T-cell (primary cell): ENCODE data around the gene PRIM2. TPM values are rescaled to one million over a fixed set of nuclear protein-coding genes. Genes with fewer than 3 reads are reported as not detected.
"Not testable (repeated sequence)": the region's sequence is repeated elsewhere in the genome, so short reads cannot be mapped to it uniquely, and the experiment has no call there.

Experiments
- ATAC-seq, 4 experiments: fragments of 200-7000 bp in 3 of 4; fragments of 150-1000 bp in 1 of 4; cut with Tn5 transposase; replicated peaks in 1 of 4; 1 replicate in 3 of 4; 2 replicates in 1 of 4; pipeline ENCODE4 v1.10.0; 2021; ENCODE audit warnings: moderate library complexity in 3 of 4, mild to moderate bottlenecking in 2 of 4, moderate number of reproducible peaks in 1 of 4
- CTCF ChIA-PET, 2 donors: fragments of 300-600 bp; sonication (Branson Sonifier 250); formaldehyde crosslinking; loops; one replicate each; lab custom pipeline; 2022; ENCODE audit warnings: antibody characterized with exemption in 2 of 2; lab: Charles Lee
- POLR2A ChIA-PET, 2 donors: fragments of 300-600 bp; sonication (Branson Sonifier 250); formaldehyde crosslinking; loops; one replicate each; lab custom pipeline; 2022; ENCODE audit warnings: antibody characterized with exemption in 2 of 2; lab: Charles Lee
- DNase-seq, 35 experiments: peaks; one replicate each; pipeline versions ENCODE4 v3.0.0 to v3.0.0-alpha.2; 2013 to 2023
- H3K27ac ChIP-seq: one replicate; pipeline ENCODE4 v1.5.1; 2013; ENCODE audit warnings: low read length
- H3K27me3 ChIP-seq, 2 experiments: replicated peaks in 1 of 2; 1 replicate in 1 of 2; 2 replicates in 1 of 2; pipeline versions ENCODE4 v1.6.1 to v1.7.0; 2013; ENCODE audit warnings: low read length in 1 of 2, mixed read lengths in 1 of 2; ENCODE audit not compliant: control insufficient read depth in 2 of 2, insufficient read depth in 2 of 2; ENCODE audit errors: extremely low read depth in 1 of 2
- H3K36me3 ChIP-seq, 2 donors: 1 replicate in 1 of 2; 2 replicates in 1 of 2; pipeline versions ENCODE4 v1.6.1 to v1.7.0; 2013; ENCODE audit warnings: low read length in 1 of 2; ENCODE audit not compliant: control insufficient read depth in 2 of 2, insufficient read depth in 1 of 2; ENCODE audit errors: extremely low read depth in 1 of 2
- H3K4me1 ChIP-seq, 2 experiments: 1 replicate in 1 of 2; 2 replicates in 1 of 2; pipeline versions ENCODE4 v1.6.1 to v1.7.0; 2013; ENCODE audit warnings: low read length in 2 of 2, mixed read lengths in 1 of 2; ENCODE audit not compliant: insufficient read depth in 2 of 2, control insufficient read depth in 1 of 2; ENCODE audit errors: extremely low read depth in 1 of 2
- H3K4me3 ChIP-seq, 2 donors: 1 replicate in 1 of 2; 2 replicates in 1 of 2; pipeline versions ENCODE4 v1.5.1 to v1.7.0; 2013; ENCODE audit warnings: mild to moderate bottlenecking in 2 of 2, low read length in 1 of 2, moderate library complexity in 1 of 2; ENCODE audit not compliant: control insufficient read depth in 1 of 2; ENCODE audit errors: extremely low read depth in 1 of 2
- H3K9me3 ChIP-seq: 2 replicates; pipeline ENCODE4 v1.7.0; 2013
- H3K27ac Mint-ChIP-seq, 2 donors: one replicate each; pipeline ENCODE4 v1.8.0; 2020 to 2021; ENCODE audit warnings: mild to moderate bottlenecking in 2 of 2, mixed read lengths in 2 of 2
- H3K27me3 Mint-ChIP-seq, 2 donors: one replicate each; pipeline ENCODE4 v1.8.0; 2021 to 2022; ENCODE audit warnings: mixed read lengths in 2 of 2
- H3K36me3 Mint-ChIP-seq: one replicate; pipeline ENCODE4 v1.8.0; 2021; ENCODE audit warnings: mixed read lengths
- H3K4me1 Mint-ChIP-seq, 3 donors: one replicate each; pipeline ENCODE4 v1.8.0; 2020 to 2022; ENCODE audit warnings: mixed read lengths in 3 of 3, mild to moderate bottlenecking in 1 of 3
- H3K4me3 Mint-ChIP-seq, 3 donors: one replicate each; pipeline ENCODE4 v1.8.0; 2020 to 2022; ENCODE audit warnings: mild to moderate bottlenecking in 3 of 3, mixed read lengths in 3 of 3, moderate library complexity in 3 of 3
- H3K9me3 Mint-ChIP-seq, 3 donors: one replicate each; pipeline ENCODE4 v1.8.0; 2020 to 2022; ENCODE audit warnings: mixed read lengths in 3 of 3
- WGBS: methylation state at CpG from one replicate; pipeline ENCODE4 v1.1.5; 2013; ENCODE audit warnings: missing lambda C conversion rate; ENCODE audit not compliant: insufficient coverage; 5-methylcytosine and 5-hydroxymethylcytosine counted together
- total RNA-seq, 35 experiments: library from RNA in 6 of 35; stranded (reverse) in 6 of 35; fragments of 120-200 nt in 1 of 35; gene quantifications; one replicate each; pipeline versions ENCODE4 v1.2.1 to v1.2.4 and lab custom pipeline; 2013 to 2026

The PRIM2 gene
- total RNA-seq, 5 donors from 2014 or later (not counting 1 experiment from before 2014, with no cell fraction given), result 11.5 to 17.9 (median 12.0) TPM

- POLR2A ChIA-PET, H3K4me1 Mint-ChIP-seq, CTCF ChIA-PET: not testable (repeated sequence)
These were observed 6.0 kb upstream of the PRIM2 start for GRCh38 chr6:57311300-57312003.

GRCh38 chr6:57312004-57312345 is 5.5 kb upstream of the PRIM2 start:
- H3K27me3 ChIP-seq, result peaks cover 0 to 17% of the 10 kb centered on the region in 2 experiments
- POLR2A ChIA-PET, result no interaction called here
- no CpG with 5 or more reads among the region's 3 CpGs for WGBS
- H3K9me3 ChIP-seq, result no peaks in the 10 kb centered on the region
- Mint-ChIP-seq H3K27ac (no peak overlapping the region), H3K36me3 (no peaks in the 10 kb centered on the region), H3K27me3 (peaks cover 6 to 14% of the 10 kb centered on the region in 2 donors), H3K4me3 (no peak overlapping the region), H3K4me1 (peaks cover 0 to 5% (median 0%) of the 10 kb centered on the region in 3 donors), H3K9me3 (no peaks in the 10 kb centered on the region)
- DNase-seq (no peak), ATAC-seq (no peak)
- CTCF ChIA-PET, result interaction anchor here in 1 of 2 donors (1.0 kb wide), 1 partner anchor 407 kb away, joined by 4 read pairs; no protein-coding TSS in a partner anchor
- H3K4me3 ChIP-seq, result no peak overlapping the region
- H3K36me3 ChIP-seq, result no peaks in the 10 kb centered on the region
- peaks cover 0 to 7% of the 10 kb centered on the region in 2 experiments for H3K4me1 ChIP-seq
- no peak overlapping the region for H3K27ac ChIP-seq

More at GRCh38 chr6:57311300-57312003, 6.0 kb upstream of the PRIM2 start:
- not testable (repeated sequence) for H3K4me1 ChIP-seq, H3K9me3 ChIP-seq, H3K27ac Mint-ChIP-seq, H3K4me3 ChIP-seq, H3K36me3 Mint-ChIP-seq, DNase-seq, H3K27ac ChIP-seq, H3K9me3 Mint-ChIP-seq, ATAC-seq, H3K4me3 Mint-ChIP-seq, H3K36me3 ChIP-seq
- 95% methylated on average over 30 of the region's 44 CpGs for WGBS
- peaks cover 0 to 17% of the 10 kb centered on the region in 2 experiments for H3K27me3 ChIP-seq
- H3K27me3 Mint-ChIP-seq, result peaks cover 6 to 14% of the 10 kb centered on the region in 2 donors

GRCh38 chr6:57313009-57313408 is 4.4 kb upstream of the PRIM2 start:
- CTCF ChIA-PET, result interaction anchor here (0.7 to 4.6 kb wide), 4 partner anchors 188 to 410 kb away, joined by 3 to 108 read pairs (median 28); no protein-coding TSS in a partner anchor
- peaks cover 0 to 16% of the 10 kb centered on the region in 2 experiments for H3K27me3 ChIP-seq
- Mint-ChIP-seq H3K9me3 (no peaks in the 10 kb centered on the region), H3K36me3 (no peaks in the 10 kb centered on the region), H3K27me3 (peaks cover 0 to 9% of the 10 kb centered on the region in 2 donors), H3K4me1 (peaks cover 5 to 13% (median 7%) of the 10 kb centered on the region in 3 donors), H3K27ac (no peak overlapping the region), H3K4me3 (no peak overlapping the region)
- H3K27ac ChIP-seq, result no peak overlapping the region
- ATAC-seq (no peak), DNase-seq (no peak)
- H3K4me1 ChIP-seq, result peaks cover 3 to 11% of the 10 kb centered on the region in 2 experiments
- H3K9me3 ChIP-seq, result no peaks in the 10 kb centered on the region
- H3K4me3 ChIP-seq, result no peak overlapping the region
- H3K36me3 ChIP-seq, result no peaks in the 10 kb centered on the region
- POLR2A ChIA-PET, result no interaction called here

GRCh38 chr6:57313711-57314471 is 3.5 kb upstream of the PRIM2 start:
- Histone ChIP-seq H3K9me3 (no peaks in the 10 kb centered on the region), H3K27ac (no peak overlapping the region), H3K36me3 (no peaks in the 10 kb centered on the region), H3K4me1 (peaks cover 9 to 13% of the 10 kb centered on the region in 2 experiments), H3K4me3 (no peak overlapping the region), H3K27me3 (peaks cover 0 to 14% of the 10 kb centered on the region in 2 experiments)
- Mint-ChIP-seq H3K36me3 (peaks cover 2% of the 10 kb centered on the region), H3K4me3 (no peak overlapping the region), H3K27me3 (peaks cover 0 to 9% of the 10 kb centered on the region in 2 donors), H3K27ac (no peak overlapping the region), H3K4me1 (peaks cover 13 to 22% (median 14%) of the 10 kb centered on the region in 3 donors), H3K9me3 (no peaks in the 10 kb centered on the region)
- WGBS, result 74% methylated on average over 7 of the region's 12 CpGs
- ATAC-seq, result no peak
- POLR2A ChIA-PET, result interaction anchor here in 1 of 2 donors (0.7 kb wide), 1 partner anchor 8 kb away, joined by 3 read pairs; no protein-coding TSS in a partner anchor
- CTCF ChIA-PET, result interaction anchor here (0.6 to 4.6 kb wide), 6 partner anchors 11 to 667 kb away, joined by 3 to 108 read pairs (median 4); no protein-coding TSS in a partner anchor
- DNase-seq, result no peak

GRCh38 chr6:57315111-57315510 is 2.3 kb upstream of the PRIM2 start:
- ChIA-PET CTCF (interaction anchor here (1.3 to 4.6 kb wide), 6 partner anchors 9 to 677 kb away, joined by 3 to 108 read pairs (median 10); no protein-coding TSS in a partner anchor), POLR2A (interaction anchor here in 1 of 2 donors (0.6 kb wide), 1 partner anchor 193 kb away, joined by 3 read pairs; no protein-coding TSS in a partner anchor)
- Histone ChIP-seq H3K27me3 (peaks cover 0 to 14% of the 10 kb centered on the region in 2 experiments), H3K4me3 (no peak overlapping the region), H3K4me1 (peaks cover 9 to 13% of the 10 kb centered on the region in 2 experiments), H3K36me3 (peaks cover 0 to 4% of the 10 kb centered on the region in 2 donors), H3K9me3 (no peaks in the 10 kb centered on the region), H3K27ac (no peak overlapping the region)
- Mint-ChIP-seq H3K36me3 (peaks cover 8% of the 10 kb centered on the region), H3K27ac (no peak overlapping the region), H3K27me3 (peaks cover 0 to 7% of the 10 kb centered on the region in 2 donors), H3K9me3 (no peaks in the 10 kb centered on the region), H3K4me3 (no peak overlapping the region), H3K4me1 (peaks cover 23 to 32% (median 24%) of the 10 kb centered on the region in 3 donors)
- DNase-seq (no peak), ATAC-seq (no peak)
- 80% methylated on average over 1 of the region's 1 CpG for WGBS

- Histone ChIP-seq H3K27ac (no peak overlapping the region), H3K4me3 (no peak overlapping the region), H3K9me3 (no peaks in the 10 kb centered on the region), H3K4me1 (peaks cover 9 to 13% of the 10 kb centered on the region in 2 experiments), H3K27me3 (peaks cover 0 to 14% of the 10 kb centered on the region in 2 experiments), H3K36me3 (peaks cover 0 to 7% of the 10 kb centered on the region in 2 donors)
- Mint-ChIP-seq H3K4me1 (peaks cover 26 to 36% (median 26%) of the 10 kb centered on the region in 3 donors), H3K27me3 (peaks cover 0 to 7% of the 10 kb centered on the region in 2 donors), H3K4me3 (no peak overlapping the region), H3K9me3 (no peaks in the 10 kb centered on the region), H3K27ac (no peak overlapping the region), H3K36me3 (peaks cover 14% of the 10 kb centered on the region)
- CTCF ChIA-PET, result interaction anchor here (0.7 to 4.6 kb wide), 16 partner anchors 10 to 721 kb away, joined by 3 to 108 read pairs (median 5); partner anchors contain the start of genes KIAA1586 (in 1 of the 2) and RAB23 (in 1 of the 2)
- POLR2A ChIA-PET, result interaction anchor here in 1 of 2 donors (0.7 kb wide), 1 partner anchor 411 kb away, joined by 4 read pairs; no protein-coding TSS in a partner anchor
- DNase-seq, result no peak
- no peak for ATAC-seq
- 90% methylated on average over 2 of the region's 9 CpGs for WGBS
These were observed 1.6 kb upstream of the PRIM2 start for GRCh38 chr6:57315851-57316250.
